ENCODE results near the gene SPRR2B.

SPRR2B gene

GRCh38 chr1:153099461-153100045, 28.1 kb upstream of the SPRR2B start:
- DNase-seq (ENCODE audit: low spot score): no peak
- ChIA-PET POLR2A (ENCODE audit: low non-redundant PET) (no interaction called here), CTCF (interaction anchor here (0.6 kb wide), 1 partner anchor 396 kb away, joined by 3 read pairs; no protein-coding TSS in a partner anchor)
- TF ChIP-seq CTCF (conservative IDR thresholded peaks at IDR 0.05; ENCODE audit: low read depth): no peak
- no peak overlapping the region for H3K27ac ChIP-seq

DNA sequence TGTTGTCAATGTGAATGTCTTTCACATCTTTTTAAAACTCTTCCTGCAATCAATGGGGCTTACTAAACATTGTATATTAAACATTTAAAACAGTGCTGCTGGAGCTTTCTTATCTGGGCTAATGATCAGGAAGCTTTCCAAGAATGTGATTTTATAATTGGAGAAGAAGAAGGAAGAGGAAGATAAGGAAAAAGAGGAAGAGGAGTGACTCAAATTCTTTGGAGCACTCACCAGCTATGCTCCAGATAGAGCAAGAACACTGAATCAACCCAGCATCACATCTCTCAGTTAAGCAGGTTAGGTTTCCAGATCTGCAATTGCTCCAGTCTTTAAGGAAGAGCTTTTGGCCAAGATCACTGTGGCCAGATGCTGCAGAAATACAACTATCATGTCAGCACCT, 24.4 kb upstream of the SPRR2B start:
- ChIA-PET POLR2A (ENCODE audit: low non-redundant PET) (no interaction called here), CTCF (no interaction called here)
- no peak for DNase-seq (ENCODE audit: low spot score)
- TF ChIP-seq CTCF (conservative IDR thresholded peaks at IDR 0.05; ENCODE audit: low read depth): no peak
- H3K27ac ChIP-seq: no peak overlapping the region

DNA sequence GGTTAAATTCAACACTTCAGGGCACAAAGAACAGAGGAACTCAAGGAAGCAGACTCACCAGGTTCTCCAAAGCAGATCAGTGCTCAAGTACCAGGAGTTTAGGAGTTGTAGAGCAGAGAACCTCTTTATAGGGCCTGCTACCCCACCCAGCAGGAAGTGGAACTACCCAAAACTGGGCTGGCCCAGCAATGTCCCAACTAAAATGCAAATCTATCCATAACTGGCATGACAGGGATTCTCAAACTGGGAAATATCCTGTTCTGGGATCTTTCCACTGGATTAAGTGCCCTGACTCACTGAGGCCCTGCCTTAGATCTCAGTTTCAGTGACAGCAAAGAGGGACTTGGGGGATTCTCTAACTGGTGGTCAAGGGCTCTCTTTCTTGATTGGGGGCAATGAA, 23.0 kb upstream of the SPRR2B start, which contains the start of gene SPRR2E:
Gene SPRR2E (minus strand): TSS at position 101 of the 400 bp plus-strand sequence. CDS start 775 bp downstream, outside the sequence.
- no peak for DNase-seq (ENCODE audit: low spot score)
- TF ChIP-seq CTCF (conservative IDR thresholded peaks at IDR 0.05; ENCODE audit: low read depth): no peak
- CTCF ChIA-PET: no interaction called here
- POLR2A ChIA-PET (ENCODE audit: low non-redundant PET): no interaction called here
- H3K27ac ChIP-seq: no peak within 1 kb of the TSS

GRCh38 chr1:153087652-153088051, 16.2 kb upstream of the SPRR2B start:
- DNase-seq (ENCODE audit: low spot score): no peak
- TF ChIP-seq CTCF (conservative IDR thresholded peaks at IDR 0.05; ENCODE audit: low read depth): no peak
- no peak overlapping the region for H3K27ac ChIP-seq
- CTCF ChIA-PET: interaction anchor here (0.6 kb wide), 1 partner anchor 55 kb away, joined by 8 read pairs; no protein-coding TSS in a partner anchor
- POLR2A ChIA-PET (ENCODE audit: low non-redundant PET): no interaction called here

DNA sequence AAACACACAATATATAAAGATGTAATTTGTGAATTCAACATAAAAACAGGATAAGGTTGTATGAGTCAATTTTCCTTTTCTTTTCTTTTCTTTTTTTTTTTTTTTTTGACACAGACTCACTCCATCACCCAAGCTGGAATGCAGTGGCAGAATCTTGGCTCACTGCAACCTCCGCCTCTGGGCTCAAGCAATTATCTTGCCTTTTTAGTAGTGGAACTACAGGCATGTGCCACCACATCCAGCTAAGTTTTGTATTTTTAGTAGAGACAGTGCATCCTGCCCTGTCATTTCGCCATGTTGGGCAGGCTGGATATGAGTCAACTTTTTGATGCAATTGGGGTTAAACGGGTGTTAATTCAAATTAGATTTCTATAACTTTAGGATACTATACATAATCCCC, 10.3 kb upstream of the SPRR2B start:
- POLR2A ChIA-PET (ENCODE audit: low non-redundant PET): no interaction called here
- TF ChIP-seq CTCF (conservative IDR thresholded peaks at IDR 0.05; ENCODE audit: low read depth): no peak
- H3K27ac ChIP-seq: no peak overlapping the region
- CTCF ChIA-PET: no interaction called here
- no peak for DNase-seq (ENCODE audit: low spot score)

DNA sequence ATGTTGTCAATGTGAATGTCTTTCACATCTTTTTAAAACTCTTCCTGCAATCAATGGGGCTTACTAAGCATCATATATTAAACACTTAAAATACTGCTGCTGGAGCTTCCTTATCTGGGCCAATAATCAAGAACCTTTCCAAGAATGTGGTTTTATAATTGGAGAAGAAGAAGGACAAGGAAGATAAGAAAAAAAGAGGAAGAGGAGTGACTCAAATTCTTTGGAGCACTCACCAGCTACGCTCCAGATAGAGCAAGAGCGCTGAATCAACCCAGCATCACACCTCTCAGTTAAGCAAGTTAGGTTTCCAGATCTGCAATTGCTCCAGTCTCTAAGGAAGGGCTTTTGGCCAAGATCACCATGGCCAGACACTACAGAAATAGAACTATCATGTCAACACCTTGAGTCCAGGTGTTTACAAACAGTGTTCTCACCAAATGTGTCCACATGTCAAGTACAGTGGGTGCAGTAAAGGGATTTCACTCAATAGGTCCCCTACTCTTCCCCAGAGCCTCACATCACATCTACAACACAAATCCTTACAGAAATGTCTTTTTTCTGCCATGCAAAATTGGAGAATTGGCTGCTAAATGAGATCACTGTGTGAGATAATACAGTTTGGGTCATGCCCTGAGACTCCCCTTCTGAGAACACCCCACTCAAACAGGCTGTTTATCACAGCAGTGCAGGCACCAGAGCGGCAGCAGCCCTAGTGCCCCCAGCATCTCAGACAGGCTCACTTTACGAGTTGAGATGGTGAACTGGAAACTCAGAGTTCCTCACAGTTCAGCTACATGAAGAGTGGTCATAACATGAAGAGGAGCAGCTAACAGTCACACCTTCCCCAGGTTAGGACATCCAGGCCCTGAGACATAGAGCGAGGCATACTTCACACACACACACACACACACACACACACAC, 1.7 kb upstream of the SPRR2B start:
- TF ChIP-seq CTCF (conservative IDR thresholded peaks at IDR 0.05; ENCODE audit: low read depth): no peak
- no peak for DNase-seq (ENCODE audit: low spot score)
- ChIA-PET CTCF (no interaction called here), POLR2A (ENCODE audit: low non-redundant PET) (no interaction called here)
- no peak overlapping the region for H3K27ac ChIP-seq

Data from RWPE1 (cell line).